Neural crest cell (in vitro differentiated cells): ENCODE results near the gene TSPAN14. TPM values are rescaled to one million over a fixed set of nuclear protein-coding genes. Genes with fewer than 3 reads are reported as not detected.

ENCODE experiments used
- DNase-seq: peaks from one replicate; pipeline ENCODE4 v3.0.0; 2021; ENCODE audit warnings: low read depth, mixed read lengths, low spot score
- H3K27ac Mint-ChIP-seq: one replicate; pipeline ENCODE4 v1.8.0; 2021; ENCODE audit warnings: mild to moderate bottlenecking, mixed read lengths; ENCODE audit not compliant: unreplicated experiment
- H3K27me3 Mint-ChIP-seq: 2 replicates; pipeline ENCODE4 v1.8.0; 2021; ENCODE audit warnings: low read depth, mild to moderate bottlenecking, mixed read lengths
- H3K36me3 Mint-ChIP-seq: 2 replicates; pipeline ENCODE4 v1.8.0; 2021; ENCODE audit warnings: low read depth, mild to moderate bottlenecking, mixed read lengths
- H3K4me1 Mint-ChIP-seq: 2 replicates; pipeline ENCODE4 v1.8.0; 2021; ENCODE audit warnings: mixed read lengths
- H3K4me3 Mint-ChIP-seq: one replicate; pipeline ENCODE4 v1.8.0; 2021; ENCODE audit warnings: mild to moderate bottlenecking, mixed read lengths
- H3K9me3 Mint-ChIP-seq: 2 replicates; pipeline ENCODE4 v1.8.0; 2021; ENCODE audit warnings: mixed read lengths
- CTCF ChIP-seq: fragments of 200-600 bp; sonication (generic); conservative IDR thresholded peaks from 2 replicates; pipeline ENCODE4 v1.5.0; 2021; ENCODE audit warnings: antibody characterized with exemption, mild to moderate bottlenecking
- total RNA-seq: library from RNA; stranded (reverse); gene quantifications from 2 replicates; pipeline ENCODE4 v1.2.1, GENCODE V29; 2021

Gene TSPAN14
- total RNA-seq, 1 donor from 2014 or later, result 140 TPM

GRCh38 chr10:80457554-80458262, 3.6 kb downstream of the TSPAN14 start:
- Mint-ChIP-seq H3K27me3 (peaks cover 2% of the 10 kb centered on the region), H3K27ac (no peak overlapping the region), H3K4me1 (peaks cover 64% of the 10 kb centered on the region), H3K9me3 (no peaks in the 10 kb centered on the region), H3K4me3 (peak overlapping the region; percentile 58), H3K36me3 (no peaks in the 10 kb centered on the region)
- DNase-seq, result no peak
- TF ChIP-seq CTCF, result peak; percentile 21

GRCh38 chr10:80458263-80458625, 4.1 kb downstream of the TSPAN14 start:
- Mint-ChIP-seq H3K9me3 (no peaks in the 10 kb centered on the region), H3K4me1 (peaks cover 69% of the 10 kb centered on the region), H3K27me3 (peaks cover 2% of the 10 kb centered on the region), H3K36me3 (no peaks in the 10 kb centered on the region), H3K27ac (no peak overlapping the region), H3K4me3 (peak overlapping the region; percentile 58)
- DNase-seq, result no peak
- TF ChIP-seq CTCF, result peak; percentile 1

- H3K27ac Mint-ChIP-seq, result no peak overlapping the region
- no peak for DNase-seq
- no peaks in the 10 kb centered on the region for H3K36me3 Mint-ChIP-seq
- H3K27me3 Mint-ChIP-seq, result no peaks in the 10 kb centered on the region
- H3K4me1 Mint-ChIP-seq, result peaks cover 73% of the 10 kb centered on the region
- H3K4me3 Mint-ChIP-seq, result peak overlapping the region; percentile 58
- H3K9me3 Mint-ChIP-seq, result no peaks in the 10 kb centered on the region
- no peak for TF ChIP-seq CTCF
Measured at GRCh38 chr10:80458638-80459037, 4.5 kb downstream of the TSPAN14 start.

- TF ChIP-seq CTCF, result no peak
- DNase-seq, result no peak
- no peaks in the 10 kb centered on the region for H3K36me3 Mint-ChIP-seq
- H3K4me1 Mint-ChIP-seq, result peaks cover 79% of the 10 kb centered on the region
- H3K27me3 Mint-ChIP-seq, result no peaks in the 10 kb centered on the region
- H3K4me3 Mint-ChIP-seq, result peak overlapping the region; percentile 58
- peak overlapping the region; percentile 54 for H3K27ac Mint-ChIP-seq
- H3K9me3 Mint-ChIP-seq, result no peaks in the 10 kb centered on the region
Measured at GRCh38 chr10:80459047-80459865, 5.1 kb downstream of the TSPAN14 start.

- H3K27ac Mint-ChIP-seq, result peak overlapping the region; percentile 10
- no peak for DNase-seq
- H3K36me3 Mint-ChIP-seq, result no peaks in the 10 kb centered on the region
- H3K9me3 Mint-ChIP-seq, result no peaks in the 10 kb centered on the region
- H3K27me3 Mint-ChIP-seq, result no peaks in the 10 kb centered on the region
- TF ChIP-seq CTCF, result no peak
- H3K4me1 Mint-ChIP-seq, result peaks cover 88% of the 10 kb centered on the region
- peak overlapping the region; percentile 55 for H3K4me3 Mint-ChIP-seq
Measured at GRCh38 chr10:80460399-80461207, 6.5 kb downstream of the TSPAN14 start.
